ENCODE measurements around the gene CYS1. TPM values are rescaled to one million over a fixed set of nuclear protein-coding genes. Genes with fewer than 3 reads are reported as not detected.

CYS1 gene
- total and polyA plus RNA-seq, 8 donors, result 0.60 to 18.8 (median 15.8) TPM

DNA sequence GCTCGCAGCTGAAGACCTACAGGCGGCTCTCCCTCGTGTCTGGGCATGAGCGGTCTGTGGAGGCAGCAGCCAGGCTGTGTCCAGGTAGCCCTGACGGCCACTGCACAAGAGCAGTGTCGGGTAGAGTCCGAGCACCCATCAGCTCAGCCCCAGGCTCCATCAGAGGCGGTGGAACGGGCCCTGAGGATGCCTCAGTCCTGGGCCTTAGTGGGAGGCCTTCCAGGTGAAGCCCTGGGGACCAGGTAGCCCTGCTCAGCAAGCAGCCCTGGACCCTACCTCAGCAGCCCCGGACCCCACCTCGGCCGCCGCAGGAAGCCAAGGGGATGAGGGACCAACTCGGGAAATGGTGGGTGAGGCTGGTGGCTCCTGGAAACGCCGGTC is 58.2 kb downstream of the CYS1 start:
- TF ChIP-seq, protein P1, sequence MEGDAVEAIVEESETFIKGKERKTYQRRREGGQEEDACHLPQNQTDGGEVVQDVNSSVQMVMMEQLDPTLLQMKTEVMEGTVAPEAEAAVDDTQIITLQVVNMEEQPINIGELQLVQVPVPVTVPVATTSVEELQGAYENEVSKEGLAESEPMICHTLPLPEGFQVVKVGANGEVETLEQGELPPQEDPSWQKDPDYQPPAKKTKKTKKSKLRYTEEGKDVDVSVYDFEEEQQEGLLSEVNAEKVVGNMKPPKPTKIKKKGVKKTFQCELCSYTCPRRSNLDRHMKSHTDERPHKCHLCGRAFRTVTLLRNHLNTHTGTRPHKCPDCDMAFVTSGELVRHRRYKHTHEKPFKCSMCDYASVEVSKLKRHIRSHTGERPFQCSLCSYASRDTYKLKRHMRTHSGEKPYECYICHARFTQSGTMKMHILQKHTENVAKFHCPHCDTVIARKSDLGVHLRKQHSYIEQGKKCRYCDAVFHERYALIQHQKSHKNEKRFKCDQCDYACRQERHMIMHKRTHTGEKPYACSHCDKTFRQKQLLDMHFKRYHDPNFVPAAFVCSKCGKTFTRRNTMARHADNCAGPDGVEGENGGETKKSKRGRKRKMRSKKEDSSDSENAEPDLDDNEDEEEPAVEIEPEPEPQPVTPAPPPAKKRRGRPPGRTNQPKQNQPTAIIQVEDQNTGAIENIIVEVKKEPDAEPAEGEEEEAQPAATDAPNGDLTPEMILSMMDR (IDR thresholded peaks at IDR 0.05), result no peak
- Histone ChIP-seq H3K4me1 (peaks cover 0 to 18% of the 10 kb centered on the region in 2 donors), H3K9me3 (no peaks in the 10 kb centered on the region), H3K36me3 (no peaks in the 10 kb centered on the region), H3K4me3 (no peak overlapping the region), H3K27ac (no peak overlapping the region), H3K27me3 (no peaks in the 10 kb centered on the region)
- intact Hi-C loops (cut with DNase I), result no loop called here
- DNase-seq (no peak), ATAC-seq (no peak)

DNA sequence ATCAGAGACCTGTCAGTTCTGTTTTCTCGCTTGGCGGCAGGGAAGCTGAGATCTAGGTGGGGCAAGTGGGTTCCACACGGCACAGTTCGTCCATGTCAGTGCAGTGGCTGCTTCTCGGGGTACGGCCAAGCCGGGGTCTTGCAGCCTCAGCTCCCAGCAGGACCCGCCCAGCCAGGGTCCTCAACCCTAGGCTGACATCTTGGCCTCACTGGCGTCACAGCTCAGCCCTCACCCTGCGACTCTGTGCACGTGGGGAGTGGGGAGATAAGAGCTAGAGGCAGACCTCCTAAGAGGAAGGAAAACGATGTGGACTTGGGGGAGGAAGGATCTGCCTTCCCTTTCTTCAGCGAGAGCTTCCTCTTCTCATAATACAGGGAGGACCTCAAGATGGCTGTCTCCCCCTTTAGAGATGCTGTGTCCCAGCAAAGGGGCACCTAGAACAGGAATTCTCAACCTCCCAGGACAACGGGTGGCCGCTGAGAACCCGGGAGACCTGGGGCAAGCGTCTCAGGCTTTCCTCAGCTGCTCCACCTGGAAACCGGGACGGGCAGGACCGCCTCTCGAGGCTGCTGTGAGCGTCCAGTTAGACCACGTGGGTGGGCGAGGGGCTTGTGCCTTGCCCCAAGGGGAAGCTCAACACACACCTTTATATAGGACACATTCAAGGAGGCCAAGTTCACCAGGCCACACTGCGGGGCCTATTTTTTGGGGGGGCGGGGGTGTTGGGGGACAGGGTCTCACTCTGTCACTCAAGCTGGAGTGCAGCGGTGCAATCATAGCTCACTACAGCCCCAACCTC is 60.4 kb downstream of the CYS1 start:
- TF ChIP-seq, protein P1 (IDR thresholded peaks at IDR 0.05), result no peak
- no peak overlapping the region for H3K4me3 ChIP-seq
- no peaks in the 10 kb centered on the region for H3K27me3 ChIP-seq
- ATAC-seq (peak; percentile 10), DNase-seq (no peak)
- H3K36me3 ChIP-seq, result no peaks in the 10 kb centered on the region
- H3K4me1 ChIP-seq, result peaks cover 0 to 18% of the 10 kb centered on the region in 2 donors
- intact Hi-C loops (cut with DNase I), result no loop called here
- H3K9me3 ChIP-seq, result no peaks in the 10 kb centered on the region
- no peak overlapping the region for H3K27ac ChIP-seq

DNA sequence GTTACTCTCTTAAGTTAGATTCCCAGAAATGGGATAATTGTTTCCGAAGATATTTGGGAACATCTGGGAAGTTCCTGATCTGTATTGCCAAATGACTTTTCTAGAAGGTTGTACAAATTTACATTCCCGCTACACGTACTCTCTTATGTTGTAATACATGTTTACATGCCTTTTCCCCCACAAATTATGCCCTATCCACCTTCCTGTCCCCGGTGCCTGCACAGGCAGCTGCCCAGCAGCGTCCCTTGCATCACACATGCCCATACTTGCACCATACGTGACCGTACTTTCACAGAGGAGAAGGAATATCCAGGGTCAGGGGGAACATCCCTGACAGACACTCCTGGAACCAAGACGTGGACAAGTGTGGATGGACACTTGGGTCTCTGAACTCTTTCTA is 61.0 kb downstream of the CYS1 start:
- H3K27me3 ChIP-seq, result no peaks in the 10 kb centered on the region
- no peaks in the 10 kb centered on the region for H3K36me3 ChIP-seq
- no peak overlapping the region for H3K4me3 ChIP-seq
- no peaks in the 10 kb centered on the region for H3K9me3 ChIP-seq
- DNase-seq (no peak), ATAC-seq (peak; percentile 38)
- intact Hi-C loops (cut with DNase I), result no loop called here
- peaks cover 0 to 18% of the 10 kb centered on the region in 2 donors for H3K4me1 ChIP-seq
- TF ChIP-seq, protein P1 (IDR thresholded peaks at IDR 0.05), result no peak
- no peak overlapping the region for H3K27ac ChIP-seq

DNA sequence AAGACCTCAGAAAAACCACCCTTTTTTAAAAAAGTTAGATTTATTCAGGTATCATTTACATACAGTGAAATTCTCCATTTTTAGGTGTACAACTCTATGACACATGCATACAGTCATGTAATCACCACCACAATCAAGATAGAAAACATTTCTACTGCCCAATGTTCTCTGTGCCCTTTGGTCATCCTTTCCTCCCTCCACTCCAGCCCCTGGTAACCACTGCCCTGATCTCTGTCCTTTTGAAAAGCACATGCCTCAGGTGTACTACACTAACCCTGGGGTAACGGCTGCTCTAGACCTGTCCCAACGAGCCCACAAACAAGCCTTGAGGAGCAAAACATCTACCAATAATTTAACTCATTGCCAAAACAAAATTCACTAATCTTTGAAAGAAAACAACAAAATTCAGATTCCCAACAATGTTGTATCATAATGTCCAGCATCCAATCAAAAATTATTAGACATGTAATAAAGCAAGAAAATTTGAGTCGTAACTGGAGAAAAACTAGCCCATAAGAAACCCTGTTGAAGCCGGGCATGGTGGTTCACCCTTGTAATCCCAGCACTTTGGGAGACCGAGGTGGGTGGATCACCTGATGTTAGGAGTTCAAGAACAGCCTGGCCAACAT is 62.8 kb downstream of the CYS1 start:
- intact Hi-C loops (cut with DNase I), result no loop called here
- Histone ChIP-seq H3K36me3 (no peaks in the 10 kb centered on the region), H3K4me1 (peaks cover 0 to 18% of the 10 kb centered on the region in 2 donors), H3K27me3 (no peaks in the 10 kb centered on the region), H3K4me3 (no peak overlapping the region), H3K27ac (no peak overlapping the region), H3K9me3 (no peaks in the 10 kb centered on the region)
- ATAC-seq (no peak), DNase-seq (no peak)
- TF ChIP-seq, protein P1 (IDR thresholded peaks at IDR 0.05), result no peak

DNA sequence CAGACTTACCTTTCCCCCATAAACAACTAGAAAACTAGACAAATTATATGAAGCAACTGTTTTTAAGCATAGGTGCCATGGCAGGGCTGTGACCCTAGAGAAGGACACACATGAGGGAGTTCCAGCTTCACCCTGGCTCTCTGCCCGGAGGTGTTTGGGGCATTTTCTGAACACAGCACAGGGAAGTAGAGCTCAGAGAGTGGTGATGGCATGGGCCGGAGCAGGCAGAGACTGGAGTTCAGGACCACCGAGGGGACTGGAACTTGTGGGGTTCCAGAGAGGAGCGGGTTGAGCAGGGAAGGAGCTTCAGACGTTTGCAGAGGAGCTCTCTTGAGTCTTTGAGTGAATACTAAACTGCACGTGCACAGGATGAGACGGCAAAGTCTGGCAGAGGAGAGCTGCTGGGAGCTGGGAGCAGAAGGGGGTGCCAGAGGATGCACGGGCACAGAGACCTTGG is 63.4 kb downstream of the CYS1 start:
- no peaks in the 10 kb centered on the region for H3K36me3 ChIP-seq
- H3K4me1 ChIP-seq, result peaks cover 0 to 18% of the 10 kb centered on the region in 2 donors
- ATAC-seq (no peak), DNase-seq (no peak)
- TF ChIP-seq, protein P1 (IDR thresholded peaks at IDR 0.05), result no peak
- H3K4me3 ChIP-seq, result no peak overlapping the region
- H3K9me3 ChIP-seq, result no peaks in the 10 kb centered on the region
- H3K27ac ChIP-seq, result no peak overlapping the region
- intact Hi-C loops (cut with DNase I), result no loop called here
- H3K27me3 ChIP-seq, result no peaks in the 10 kb centered on the region

Measured in left lung (tissue), 10 donors.